ENCODE measurements around the gene AFF2.

GRCh38 chrX:148600581-148600980 is 100.2 kb downstream of the AFF2 start:
- no peak for TF ChIP-seq POLR2A (IDR thresholded peaks at IDR 0.05; ENCODE audit: low read length)
- no peak for TF ChIP-seq GATA1 (IDR thresholded peaks at IDR 0.05; ENCODE audit: low read depth, low read length)

All from erythroblast (primary cell).